Thoracic aorta (tissue), 2 donors: ENCODE data around the gene CNKSR3. TPM values are rescaled to one million over a fixed set of nuclear protein-coding genes. Genes with fewer than 3 reads are reported as not detected.
A peak's percentile ranks its signal among the peaks of the same experiment; 100 is the strongest.

Experiments
- ATAC-seq: fragments of 150-250 bp; one replicate; pipeline ENCODE4 v1.8.0; 2017; ENCODE audit warnings: low read depth; ENCODE audit not compliant: insufficient number of reproducible peaks, low FRiP score
- DNase-seq: peaks from one replicate; pipeline ENCODE4 v3.0.0-alpha.2; 2020; ENCODE audit warnings: low spot score
- H3K27ac ChIP-seq, 2 donors: fragments of 200-600 bp; sonication (generic); 1 replicate in 1 of 2; 2 replicates in 1 of 2; pipeline ENCODE4 v1.5.1; 2016; ENCODE audit warnings: mild to moderate bottlenecking in 2 of 2, moderate library complexity in 2 of 2
- H3K27me3 ChIP-seq: fragments of 200-600 bp; sonication (generic); replicated peaks from 2 replicates; pipeline ENCODE4 v1.6.0; 2016; ENCODE audit warnings: mild to moderate bottlenecking; ENCODE audit not compliant: insufficient read depth
- H3K36me3 ChIP-seq: fragments of 200-600 bp; sonication (generic); one replicate; pipeline ENCODE4 v1.5.1; 2016
- H3K4me1 ChIP-seq, 2 donors: fragments of 200-600 bp; sonication (generic); 1 replicate in 1 of 2; 2 replicates in 1 of 2; pipeline versions ENCODE4 v1.5.1 to v1.6.0; 2016; ENCODE audit warnings: low read depth in 2 of 2, mild to moderate bottlenecking in 1 of 2; ENCODE audit not compliant: control insufficient read depth in 1 of 2
- H3K4me3 ChIP-seq: fragments of 200-600 bp; sonication (generic); 2 replicates; pipeline ENCODE4 v1.5.1; 2016; ENCODE audit warnings: mild to moderate bottlenecking
- H3K9me3 ChIP-seq: fragments of 200-600 bp; sonication (generic); 2 replicates; pipeline ENCODE4 v1.5.1; 2016
- total RNA-seq, 2 donors: library from RNA; depleted of rRNA; stranded (reverse); fragments of >200 nt; gene quantifications; one replicate each; pipeline versions ENCODE4 v1.1.0 to v1.2.3, GENCODE V29; 2016
- TF ChIP-seq, protein P1 (sequence below): fragments of 200-600 bp; sonication (generic); IDR thresholded peaks from one replicate; pipeline ENCODE4 v1.5.1; 2019; ENCODE audit warnings: antibody characterized with exemption

CNKSR3 gene
- total RNA-seq, 2 donors from 2014 or later = 20.2 to 22.9 TPM

- H3K36me3 ChIP-seq = no peaks in the 10 kb centered on the region
- H3K4me3 ChIP-seq = peak overlapping the region; percentile 87
- no peaks in the 10 kb centered on the region for H3K27me3 ChIP-seq
- H3K4me1 ChIP-seq = peaks cover 6 to 63% of the 10 kb centered on the region in 2 donors
- no peak overlapping the region for H3K27ac ChIP-seq
- TF ChIP-seq, protein P1, sequence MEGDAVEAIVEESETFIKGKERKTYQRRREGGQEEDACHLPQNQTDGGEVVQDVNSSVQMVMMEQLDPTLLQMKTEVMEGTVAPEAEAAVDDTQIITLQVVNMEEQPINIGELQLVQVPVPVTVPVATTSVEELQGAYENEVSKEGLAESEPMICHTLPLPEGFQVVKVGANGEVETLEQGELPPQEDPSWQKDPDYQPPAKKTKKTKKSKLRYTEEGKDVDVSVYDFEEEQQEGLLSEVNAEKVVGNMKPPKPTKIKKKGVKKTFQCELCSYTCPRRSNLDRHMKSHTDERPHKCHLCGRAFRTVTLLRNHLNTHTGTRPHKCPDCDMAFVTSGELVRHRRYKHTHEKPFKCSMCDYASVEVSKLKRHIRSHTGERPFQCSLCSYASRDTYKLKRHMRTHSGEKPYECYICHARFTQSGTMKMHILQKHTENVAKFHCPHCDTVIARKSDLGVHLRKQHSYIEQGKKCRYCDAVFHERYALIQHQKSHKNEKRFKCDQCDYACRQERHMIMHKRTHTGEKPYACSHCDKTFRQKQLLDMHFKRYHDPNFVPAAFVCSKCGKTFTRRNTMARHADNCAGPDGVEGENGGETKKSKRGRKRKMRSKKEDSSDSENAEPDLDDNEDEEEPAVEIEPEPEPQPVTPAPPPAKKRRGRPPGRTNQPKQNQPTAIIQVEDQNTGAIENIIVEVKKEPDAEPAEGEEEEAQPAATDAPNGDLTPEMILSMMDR = no peak
- ATAC-seq (no peak), DNase-seq (no peak)
- no peaks in the 10 kb centered on the region for H3K9me3 ChIP-seq
Observed at GRCh38 chr6:154506991-154507898, 3.2 kb downstream of the CNKSR3 start.

DNA sequence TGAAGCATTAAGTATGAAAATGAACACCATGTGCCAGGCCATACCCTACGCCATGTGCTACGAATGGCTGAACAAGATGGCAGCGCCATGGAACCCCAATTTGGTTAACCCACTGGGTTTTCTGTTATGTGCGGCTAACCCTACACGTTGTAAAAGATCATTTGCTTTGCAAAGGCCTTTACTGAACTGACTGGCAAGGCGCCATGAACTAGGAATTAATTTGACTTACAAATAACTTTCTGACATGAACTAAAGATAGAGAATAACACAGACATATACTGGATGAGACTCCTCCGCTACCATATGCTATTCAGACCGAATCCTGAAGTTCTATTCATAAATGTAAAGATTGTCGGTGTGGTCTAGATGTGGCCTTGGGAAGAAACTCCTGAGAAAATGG lies 3.9 kb downstream of the CNKSR3 start:
- no peak for DNase-seq
- H3K4me1 ChIP-seq = peaks cover 4 to 58% of the 10 kb centered on the region in 2 donors

GRCh38 chr6:154506108-154506507 lies 4.4 kb downstream of the CNKSR3 start:
- Histone ChIP-seq H3K4me1 (peaks cover 4 to 62% of the 10 kb centered on the region in 2 donors), H3K27ac (no peak overlapping the region), H3K27me3 (no peaks in the 10 kb centered on the region), H3K36me3 (no peaks in the 10 kb centered on the region), H3K9me3 (no peaks in the 10 kb centered on the region), H3K4me3 (no peak overlapping the region)
- DNase-seq = no peak
- TF ChIP-seq, protein P1 = no peak
- ATAC-seq = no peak

More for the DNA sequence above, 3.9 kb downstream of the CNKSR3 start:
- no peaks in the 10 kb centered on the region for H3K36me3 ChIP-seq
- no peaks in the 10 kb centered on the region for H3K27me3 ChIP-seq
- TF ChIP-seq, protein P1 = no peak
- H3K27ac ChIP-seq = no peak overlapping the region
- ATAC-seq = no peak
- H3K4me3 ChIP-seq = peak overlapping the region; percentile 87
- H3K9me3 ChIP-seq = no peaks in the 10 kb centered on the region

DNA sequence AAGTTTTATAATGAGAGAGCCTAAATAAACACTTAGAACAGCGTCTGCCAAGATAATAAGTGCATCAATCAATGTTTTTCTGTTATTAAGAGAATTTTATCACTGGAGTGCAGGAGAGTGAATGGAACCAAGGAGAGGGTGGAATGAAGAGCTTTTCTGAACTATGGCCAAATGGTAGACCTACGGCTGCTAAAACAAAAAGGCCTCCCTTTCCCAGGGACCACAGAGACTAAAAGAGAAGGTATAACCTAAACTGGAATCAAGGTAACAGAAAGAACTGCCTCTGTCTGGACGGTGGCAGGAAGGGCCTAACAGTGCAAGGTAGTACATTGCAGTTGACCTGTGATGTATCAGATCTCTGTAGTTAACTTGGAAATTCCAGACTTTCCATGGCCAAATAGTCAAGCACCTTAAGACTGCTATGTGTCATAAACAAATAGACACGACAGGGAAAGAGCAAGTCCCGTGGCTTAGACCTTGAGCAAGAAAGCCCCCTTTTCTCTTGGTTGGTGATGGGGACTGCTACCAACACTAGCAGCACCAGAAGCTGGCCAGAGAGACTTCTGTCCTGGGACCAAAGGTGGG lies 5.5 kb downstream of the CNKSR3 start:
- Histone ChIP-seq H3K36me3 (no peaks in the 10 kb centered on the region), H3K27ac (no peak overlapping the region), H3K9me3 (no peaks in the 10 kb centered on the region), H3K4me3 (no peak overlapping the region), H3K4me1 (peaks cover 6 to 74% of the 10 kb centered on the region in 2 donors), H3K27me3 (no peaks in the 10 kb centered on the region)
- no peak for ATAC-seq
- no peak for DNase-seq
- TF ChIP-seq, protein P1 = no peak

- H3K27ac ChIP-seq = no peak overlapping the region
- ATAC-seq = no peak
- H3K27me3 ChIP-seq = no peaks in the 10 kb centered on the region
- TF ChIP-seq, protein P1 = no peak
- no peaks in the 10 kb centered on the region for H3K9me3 ChIP-seq
- no peak overlapping the region for H3K4me3 ChIP-seq
- DNase-seq = no peak
- no peaks in the 10 kb centered on the region for H3K36me3 ChIP-seq
- peaks cover 6 to 82% of the 10 kb centered on the region in 2 donors for H3K4me1 ChIP-seq
Observed at GRCh38 chr6:154504102-154504501, 6.4 kb downstream of the CNKSR3 start.
